Suprapubic skin (tissue), 4 donors: ENCODE results near the gene EFHD2.

Experiments
- POLR2A ChIP-seq, 2 donors: fragments of 450-650 bp; IDR thresholded peaks; one replicate each; pipeline ENCODE4 v1.6.1; 2017; ENCODE audit warnings: antibody characterized with exemption in 2 of 2, mild to moderate bottlenecking in 2 of 2, moderate library complexity in 2 of 2
- POLR2AphosphoS5 ChIP-seq, 3 donors: sonication (generic); formaldehyde crosslinking; IDR thresholded peaks; one replicate each; pipeline ENCODE4 v1.6.1; 2017; ENCODE audit warnings: antibody characterized with exemption in 3 of 3
- TF ChIP-seq, protein P1 (sequence below), 2 donors: fragments of 200-600 bp in 1 of 2; fragments of 450-650 bp in 1 of 2; sonication (generic) in 1 of 2; IDR thresholded peaks; one replicate each; pipeline ENCODE4 v1.5.1; 2016 to 2019; ENCODE audit warnings: antibody characterized with exemption in 2 of 2, mild to moderate bottlenecking in 1 of 2, moderate library complexity in 1 of 2

DNA sequence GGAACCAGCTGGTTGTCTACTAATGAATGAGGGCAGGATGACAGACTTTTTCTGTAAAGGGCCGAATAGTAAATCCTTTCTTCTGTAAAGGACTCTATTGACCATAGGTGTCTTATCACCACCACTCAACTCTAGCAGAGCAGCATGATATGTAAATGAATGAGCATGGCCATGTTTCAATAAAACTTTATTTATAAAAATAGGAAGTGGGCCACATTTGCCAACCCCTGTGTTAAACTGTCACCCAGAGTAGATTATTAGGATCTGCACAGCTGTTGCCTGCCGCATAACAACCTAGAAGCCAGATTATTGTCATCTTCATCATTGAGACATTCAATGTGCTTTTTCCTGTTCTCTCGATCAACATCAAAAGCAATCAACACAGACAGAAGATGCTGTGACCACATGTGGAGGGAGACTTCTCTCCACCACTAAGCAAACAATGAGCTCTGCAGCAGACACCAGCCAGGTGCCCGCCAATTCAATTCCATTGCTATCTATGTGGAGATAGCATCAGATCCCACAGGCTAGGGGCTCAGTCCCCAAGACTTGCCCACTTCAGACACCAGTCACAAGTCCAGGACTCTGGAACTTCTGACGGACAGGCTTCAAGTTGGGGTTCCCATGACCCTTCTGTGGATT, 6.8 kb upstream of the EFHD2 start:
- TF ChIP-seq POLR2A (IDR thresholded peaks at IDR 0.05) (no peak), POLR2AphosphoS5 (IDR thresholded peaks at IDR 0.05) (no peak)
- TF ChIP-seq, protein P1, sequence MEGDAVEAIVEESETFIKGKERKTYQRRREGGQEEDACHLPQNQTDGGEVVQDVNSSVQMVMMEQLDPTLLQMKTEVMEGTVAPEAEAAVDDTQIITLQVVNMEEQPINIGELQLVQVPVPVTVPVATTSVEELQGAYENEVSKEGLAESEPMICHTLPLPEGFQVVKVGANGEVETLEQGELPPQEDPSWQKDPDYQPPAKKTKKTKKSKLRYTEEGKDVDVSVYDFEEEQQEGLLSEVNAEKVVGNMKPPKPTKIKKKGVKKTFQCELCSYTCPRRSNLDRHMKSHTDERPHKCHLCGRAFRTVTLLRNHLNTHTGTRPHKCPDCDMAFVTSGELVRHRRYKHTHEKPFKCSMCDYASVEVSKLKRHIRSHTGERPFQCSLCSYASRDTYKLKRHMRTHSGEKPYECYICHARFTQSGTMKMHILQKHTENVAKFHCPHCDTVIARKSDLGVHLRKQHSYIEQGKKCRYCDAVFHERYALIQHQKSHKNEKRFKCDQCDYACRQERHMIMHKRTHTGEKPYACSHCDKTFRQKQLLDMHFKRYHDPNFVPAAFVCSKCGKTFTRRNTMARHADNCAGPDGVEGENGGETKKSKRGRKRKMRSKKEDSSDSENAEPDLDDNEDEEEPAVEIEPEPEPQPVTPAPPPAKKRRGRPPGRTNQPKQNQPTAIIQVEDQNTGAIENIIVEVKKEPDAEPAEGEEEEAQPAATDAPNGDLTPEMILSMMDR (IDR thresholded peaks at IDR 0.05) = no peak
